GM18520 (cell line): ENCODE results near the gene DCAF5.
"Not testable (repeated sequence)": the region's sequence is repeated elsewhere in the genome, so short reads cannot be mapped to it uniquely, and the experiment has no call there.

Experiments
- ATAC-seq: cut with Tn5 transposase; IDR thresholded peaks from one replicate; pipeline ENCODE4 v1.9.1; 2021; ENCODE audit not compliant: unreplicated experiment

DCAF5 gene

GRCh38 chr14:69097974-69098373, 54.9 kb downstream of the DCAF5 start:
- ATAC-seq, result no peak

GRCh38 chr14:69096781-69097475, 56.0 kb downstream of the DCAF5 start:
- no peak for ATAC-seq

GRCh38 chr14:69096246-69096645, 56.7 kb downstream of the DCAF5 start:
- no peak for ATAC-seq

DNA sequence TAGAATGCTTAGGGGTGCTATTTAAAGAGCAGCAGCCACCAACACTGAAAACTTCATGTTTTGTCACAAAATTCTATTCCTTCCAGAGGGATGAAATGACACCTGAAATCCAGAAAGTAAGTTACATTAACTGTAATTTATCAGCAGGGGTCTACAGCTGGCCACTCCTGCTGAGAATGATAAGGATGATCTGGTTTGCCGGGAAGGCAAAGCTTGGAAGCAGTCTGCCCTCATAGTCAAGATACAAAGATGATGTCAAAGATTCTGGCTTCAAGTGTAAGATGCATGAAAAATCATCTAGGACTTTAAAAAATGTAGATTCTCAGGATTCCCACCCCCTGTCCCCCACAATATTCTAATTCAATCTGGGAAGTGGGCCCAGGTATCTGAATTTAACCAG, 58.4 kb downstream of the DCAF5 start:
- ATAC-seq, result no peak

GRCh38 chr14:69093631-69094421, 59.1 kb downstream of the DCAF5 start:
- no peak for ATAC-seq

- no peak for ATAC-seq
These were observed 60.0 kb downstream of the DCAF5 start for GRCh38 chr14:69092840-69093422.

- no peak for ATAC-seq
These were observed 61.2 kb downstream of the DCAF5 start for GRCh38 chr14:69091695-69092094.

- no peak for ATAC-seq
These were observed 61.9 kb downstream of the DCAF5 start for GRCh38 chr14:69091006-69091405.

DNA sequence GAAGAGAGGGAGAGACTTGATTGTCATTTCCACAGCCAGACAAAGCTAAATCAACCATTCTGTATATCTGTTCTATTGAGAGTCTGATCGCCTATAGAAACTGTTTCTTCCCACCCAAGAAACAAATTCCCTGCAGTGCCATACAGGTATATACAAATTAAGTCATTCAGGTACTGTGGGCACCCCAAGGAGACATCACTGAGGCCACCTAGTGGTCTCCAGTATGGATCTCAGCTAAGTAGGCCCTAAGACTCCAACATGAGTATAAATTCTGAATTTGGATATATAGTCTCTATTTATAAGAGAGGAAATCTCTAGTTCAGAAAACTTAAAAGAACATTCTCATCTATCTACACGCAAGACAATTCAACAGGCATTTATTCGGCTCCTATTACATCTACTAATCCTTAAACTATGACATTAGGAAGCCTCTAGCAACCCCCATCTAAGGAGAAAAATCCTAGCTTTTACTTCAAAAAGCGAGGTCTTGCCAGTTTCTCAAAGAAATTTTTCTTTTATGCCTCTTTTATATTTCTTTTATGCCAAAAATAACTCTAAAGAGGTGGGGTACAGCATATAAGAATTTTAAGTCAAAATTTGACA, 62.6 kb downstream of the DCAF5 start:
- no peak for ATAC-seq

GRCh38 chr14:69089046-69089445, 63.9 kb downstream of the DCAF5 start:
- no peak for ATAC-seq

- ATAC-seq, result no peak
These were observed 64.3 kb downstream of the DCAF5 start for GRCh38 chr14:69088586-69088985.

- no peak for ATAC-seq
These were observed 65.9 kb downstream of the DCAF5 start for GRCh38 chr14:69087061-69087461.

DNA sequence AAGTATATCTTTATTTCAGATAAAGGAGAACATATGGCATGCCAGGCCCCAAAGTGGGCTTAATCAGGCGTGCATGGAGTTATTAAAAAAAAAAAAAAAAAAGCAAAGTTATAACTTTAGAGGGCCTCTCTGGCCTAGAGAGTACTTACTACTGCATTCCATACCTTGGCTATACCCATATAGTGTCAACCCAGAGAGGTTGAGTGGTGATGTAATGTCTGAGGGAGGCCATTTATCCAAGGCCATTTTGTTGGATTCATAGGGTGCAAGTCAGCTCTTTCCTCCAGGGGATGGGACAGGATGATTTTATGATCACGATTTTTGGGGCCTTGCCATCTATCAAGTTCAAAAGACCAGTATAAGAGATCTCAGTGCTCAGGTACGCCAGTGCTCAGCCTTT, 66.4 kb downstream of the DCAF5 start:
- no peak for ATAC-seq

DNA sequence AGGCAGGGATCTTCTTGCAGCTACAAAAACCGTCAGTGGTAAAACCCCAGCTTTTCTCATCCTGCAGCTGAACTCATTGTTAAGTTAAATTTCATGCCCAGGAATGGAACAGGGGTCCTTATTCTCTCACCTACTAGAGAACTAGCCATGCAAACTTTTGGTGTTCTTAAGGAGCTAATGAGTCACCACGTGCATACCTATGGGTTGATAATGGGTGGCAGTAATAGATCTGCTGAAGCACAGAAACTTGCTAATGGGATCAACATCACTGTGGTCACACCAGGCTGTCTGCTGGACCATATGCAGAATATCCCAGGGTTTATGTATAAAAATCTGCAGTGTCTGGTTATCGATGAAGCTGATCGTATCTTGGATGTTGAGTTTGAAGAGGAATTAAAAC, 68.9 kb downstream of the DCAF5 start:
- ATAC-seq, result no peak

DNA sequence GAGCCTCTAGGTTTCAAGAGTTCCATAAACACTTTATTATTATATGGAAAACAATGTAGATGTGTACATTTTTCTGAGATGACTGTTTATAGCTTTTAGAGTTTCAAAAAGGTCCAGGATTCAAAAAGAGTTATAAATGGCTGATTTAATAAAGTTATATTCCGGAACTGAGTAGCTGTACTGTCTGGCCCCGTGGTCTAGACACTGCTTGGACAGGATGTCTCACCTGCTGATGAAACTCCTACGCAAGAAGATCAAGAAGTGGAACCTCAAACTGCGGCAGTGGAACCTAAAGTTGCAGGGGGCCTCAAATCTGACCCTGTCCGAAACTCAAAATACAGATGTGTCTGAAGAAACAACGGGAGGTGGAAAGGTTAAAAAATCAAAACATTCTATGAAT, 69.7 kb downstream of the DCAF5 start:
- no peak for ATAC-seq

DNA sequence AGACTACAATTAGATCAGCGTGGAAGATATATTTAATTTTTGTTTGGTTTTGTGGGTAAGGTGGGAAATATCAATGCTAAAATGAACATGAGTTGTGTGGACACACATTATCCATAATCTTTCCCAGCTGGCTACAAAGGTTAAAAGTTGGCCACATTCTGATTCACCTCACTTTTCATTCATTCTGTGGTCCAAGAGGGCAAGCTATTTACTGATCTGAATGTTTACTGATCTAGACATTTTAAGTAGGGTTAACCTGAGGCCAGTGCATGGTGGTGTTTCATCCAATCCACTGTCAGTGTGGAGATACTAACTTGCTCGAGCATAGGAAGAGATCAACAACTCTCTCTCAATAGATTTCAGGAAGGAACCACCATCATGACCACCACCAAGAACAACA, 71.6 kb downstream of the DCAF5 start:
- no peak for ATAC-seq

DNA sequence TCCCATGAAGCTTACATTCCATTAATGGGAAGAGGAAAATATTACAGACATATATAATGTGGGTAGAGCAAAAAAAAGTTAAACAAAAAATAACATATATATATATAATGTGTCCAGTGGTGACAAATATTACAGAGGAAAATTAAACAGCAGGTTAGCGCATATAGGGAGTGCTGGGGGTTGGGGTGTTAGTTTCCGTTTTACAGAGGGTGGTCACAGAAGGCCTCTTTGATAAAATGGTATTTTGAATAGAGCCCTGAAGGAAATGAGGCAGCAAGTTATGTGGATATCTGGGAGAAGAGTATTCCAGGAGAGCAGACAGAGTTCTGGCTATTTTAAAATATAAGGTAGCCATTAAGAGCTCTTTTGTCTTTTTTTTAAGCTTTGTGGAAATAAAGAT, 73.2 kb downstream of the DCAF5 start:
- no peak for ATAC-seq

- ATAC-seq, result no peak
These were observed 73.7 kb downstream of the DCAF5 start for GRCh38 chr14:69079188-69079742.

GRCh38 chr14:69077841-69078240, 75.1 kb downstream of the DCAF5 start:
- no peak for ATAC-seq

- ATAC-seq, result not testable (repeated sequence)
These were observed 75.7 kb downstream of the DCAF5 start for GRCh38 chr14:69077185-69077584.

DNA sequence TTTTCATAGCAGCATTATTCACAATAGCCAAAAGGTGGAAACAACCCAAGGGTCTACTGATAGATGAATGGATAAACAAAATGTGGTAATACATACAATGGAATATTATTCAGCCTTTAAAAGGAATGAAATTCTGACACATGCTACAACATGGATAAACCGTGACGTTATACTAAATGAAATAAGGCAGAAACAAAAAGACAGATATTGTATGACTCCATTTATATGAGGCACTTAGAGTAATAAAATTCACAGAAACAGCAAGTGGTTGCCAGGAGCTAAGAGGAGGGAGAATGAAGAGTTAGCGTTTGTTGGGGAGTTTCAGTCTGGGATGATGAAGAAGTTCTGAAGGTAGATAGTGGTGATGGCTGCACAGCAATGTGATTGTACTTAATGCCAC, 76.6 kb downstream of the DCAF5 start:
- no peak for ATAC-seq

- ATAC-seq, result no peak
These were observed 79.0 kb downstream of the DCAF5 start for GRCh38 chr14:69073915-69074314.
